Coronary artery (tissue), 2 donors: ENCODE data around the gene PRM2.

Experiments used
- DNase-seq: peaks from one replicate; pipeline ENCODE4 v3.0.0-alpha.2; 2017; ENCODE audit warnings: low spot score
- H3K27ac ChIP-seq, 2 donors: fragments of 200-600 bp; sonication (generic); one replicate each; pipeline ENCODE4 v1.5.1; 2016 to 2019
- H3K4me3 ChIP-seq: fragments of 200-600 bp; sonication (generic); 2 replicates; pipeline ENCODE4 v1.5.1; 2016; ENCODE audit warnings: mild to moderate bottlenecking, moderate library complexity
- CTCF ChIP-seq: fragments of 200-600 bp; sonication (generic); IDR thresholded peaks from one replicate; pipeline ENCODE4 v1.5.1; 2019; ENCODE audit warnings: antibody characterized with exemption

Gene PRM2

GRCh38 chr16:11272921-11273720 is 3.2 kb downstream of the PRM2 start, which contains the start of gene PRM3:
PRM3 (minus strand) TSS chr16:11273629; CDS start chr16:11273595, 34 bp downstream.
- no peak for TF ChIP-seq CTCF
- Histone ChIP-seq H3K4me3 (no peak within 1 kb of the TSS), H3K27ac (no peak within 1 kb of the TSS)
- no peak for DNase-seq

GRCh38 chr16:11272484-11272883 is 3.8 kb downstream of the PRM2 start:
- Histone ChIP-seq H3K27ac (no peak overlapping the region), H3K4me3 (no peak overlapping the region)
- no peak for TF ChIP-seq CTCF
- no peak for DNase-seq

- Histone ChIP-seq H3K4me3 (no peak overlapping the region), H3K27ac (no peak overlapping the region)
- no peak for TF ChIP-seq CTCF
- no peak for DNase-seq
These were observed 4.7 kb downstream of the PRM2 start for GRCh38 chr16:11271610-11272009.

- DNase-seq, result no peak
- no peak overlapping the region for H3K4me3 ChIP-seq
- no peak for TF ChIP-seq CTCF
- H3K27ac ChIP-seq, result no peak overlapping the region
These were observed 5.6 kb downstream of the PRM2 start for GRCh38 chr16:11270602-11271162.

- no peak for TF ChIP-seq CTCF
- Histone ChIP-seq H3K27ac (no peak within 1 kb of the TSS), H3K4me3 (no peak within 1 kb of the TSS)
- DNase-seq, result no peak
These were observed 7.3 kb downstream of the PRM2 start, which contains the start of gene TNP2 for GRCh38 chr16:11268921-11269375. TNP2 (minus strand) TSS chr16:11269325; CDS start chr16:11269262, 63 bp downstream.

- H3K4me3 ChIP-seq, result no peak overlapping the region
- DNase-seq, result no peak
- no peak for TF ChIP-seq CTCF
- no peak overlapping the region for H3K27ac ChIP-seq
These were observed 11.2 kb downstream of the PRM2 start for GRCh38 chr16:11265124-11265523.
